Thyroid gland (tissue), 4 donors: ENCODE data around the gene MCF2L. TPM values are rescaled to one million over a fixed set of nuclear protein-coding genes. Genes with fewer than 3 reads are reported as not detected.

ENCODE experiments used
- DNase-seq, 2 donors: peaks; one replicate each; pipeline ENCODE4 v3.0.0-alpha.2; 2019
- H3K27ac ChIP-seq, 3 donors: fragments of 200-600 bp; sonication (generic); 1 replicate in 2 of 3; 2 replicates in 1 of 3; pipeline ENCODE4 v1.5.1; 2016 to 2019; ENCODE audit warnings: mild to moderate bottlenecking in 1 of 3, moderate library complexity in 1 of 3
- H3K27me3 ChIP-seq: fragments of 200-600 bp; sonication (generic); one replicate; pipeline ENCODE4 v1.5.1; 2019
- H3K36me3 ChIP-seq, 2 donors: fragments of 200-600 bp; sonication (generic); one replicate each; pipeline ENCODE4 v1.5.1; 2016 to 2019
- H3K4me1 ChIP-seq, 2 donors: fragments of 200-600 bp; sonication (generic); one replicate each; pipeline ENCODE4 v1.5.1; 2017 to 2019
- H3K4me3 ChIP-seq, 3 donors: fragments of 200-600 bp; sonication (generic); replicated peaks in 1 of 3; 1 replicate in 2 of 3; 2 replicates in 1 of 3; pipeline ENCODE4 v1.5.1; 2016; ENCODE audit warnings: mild to moderate bottlenecking in 1 of 3
- H3K9me3 ChIP-seq: fragments of 200-600 bp; sonication (generic); one replicate; pipeline ENCODE4 v1.5.1; 2017
- CTCF ChIP-seq, 6 experiments: fragments of 200-600 bp in 3 of 6; fragments of 450-650 bp in 3 of 6; sonication (generic) in 3 of 6; IDR thresholded peaks; one replicate each; pipeline ENCODE4 v1.5.1; 2016 to 2019; ENCODE audit warnings: antibody characterized with exemption in 6 of 6, mild to moderate bottlenecking in 2 of 6, inconsistent platforms in 1 of 6, moderate library complexity in 1 of 6
- POLR2A ChIP-seq, 2 donors: fragments of 450-650 bp; IDR thresholded peaks; one replicate each; pipeline ENCODE4 v1.6.1; 2017; ENCODE audit warnings: antibody characterized with exemption in 2 of 2, mild to moderate bottlenecking in 2 of 2, moderate library complexity in 1 of 2
- WGBS, 2 donors: methylation state at CpG; one replicate each; pipeline ENCODE4 v1.1.5; 2017; 5-methylcytosine and 5-hydroxymethylcytosine counted together
- intact Hi-C: fragments of 100-400 bp; cut with DNase I; formaldehyde crosslinking; loops from one replicate; pipeline ENCODE4 v1.15.1; 2023
- total RNA-seq, 4 donors: library from RNA; depleted of rRNA; stranded (reverse); fragments of >200 nt; gene quantifications; one replicate each; pipeline ENCODE4 v1.2.3, GENCODE V29; 2016

Gene MCF2L
- total RNA-seq, 4 donors from 2014 or later, result 35.6 to 83.4 (median 43.6) TPM

- TF ChIP-seq CTCF (IDR thresholded peaks at IDR 0.05), result no peak
- TF ChIP-seq POLR2A (IDR thresholded peaks at IDR 0.05), result no peak
- Histone ChIP-seq H3K27me3 (no peaks in the 10 kb centered on the region), H3K9me3 (no peaks in the 10 kb centered on the region), H3K36me3 (no peaks in the 10 kb centered on the region), H3K27ac (no peak overlapping the region), H3K4me3 (no peak overlapping the region), H3K4me1 (peaks cover 0 to 8% of the 10 kb centered on the region in 2 donors)
- no peak for DNase-seq
- 63 to 76% methylated on average over 24 to 29 of the region's 29 CpGs for WGBS, 2 donors
- intact Hi-C loops, result no loop called here
Measured at GRCh38 chr13:112986946-112987681, 18.1 kb downstream of the MCF2L start.

- Histone ChIP-seq H3K4me3 (no peak overlapping the region), H3K27me3 (no peaks in the 10 kb centered on the region), H3K27ac (no peak overlapping the region), H3K9me3 (no peaks in the 10 kb centered on the region), H3K4me1 (peaks cover 0 to 8% of the 10 kb centered on the region in 2 donors), H3K36me3 (no peaks in the 10 kb centered on the region)
- DNase-seq, result no peak
- intact Hi-C loops, result no loop called here
- TF ChIP-seq CTCF (IDR thresholded peaks at IDR 0.05), result no peak
- TF ChIP-seq POLR2A (IDR thresholded peaks at IDR 0.05), result no peak
- 58 to 77% methylated on average over 5 to 7 of the region's 7 CpGs for WGBS, 2 donors
Measured at GRCh38 chr13:112987682-112988024, 18.6 kb downstream of the MCF2L start.

- Histone ChIP-seq H3K4me3 (no peak overlapping the region), H3K4me1 (peaks cover 0 to 8% of the 10 kb centered on the region in 2 donors), H3K27me3 (no peaks in the 10 kb centered on the region), H3K9me3 (no peaks in the 10 kb centered on the region), H3K27ac (no peak overlapping the region), H3K36me3 (no peaks in the 10 kb centered on the region)
- WGBS, 2 donors, result 47 to 57% methylated on average over 8 of the region's 8 CpGs
- TF ChIP-seq POLR2A (IDR thresholded peaks at IDR 0.05), result no peak
- no peak for TF ChIP-seq CTCF (IDR thresholded peaks at IDR 0.05)
- intact Hi-C loops, result no loop called here
- peak in 1 of 2 donors; percentile 20 for DNase-seq
Measured at GRCh38 chr13:112990783-112991182, 21.8 kb downstream of the MCF2L start.

GRCh38 chr13:112991609-112992008 is 22.6 kb downstream of the MCF2L start:
- Histone ChIP-seq H3K27me3 (no peaks in the 10 kb centered on the region), H3K36me3 (no peaks in the 10 kb centered on the region), H3K4me3 (no peak overlapping the region), H3K27ac (no peak overlapping the region), H3K9me3 (no peaks in the 10 kb centered on the region), H3K4me1 (peaks cover 0 to 8% of the 10 kb centered on the region in 2 donors)
- intact Hi-C loops, result no loop called here
- 46 to 62% methylated on average over 6 of the region's 6 CpGs for WGBS, 2 donors
- no peak for DNase-seq
- no peak for TF ChIP-seq POLR2A (IDR thresholded peaks at IDR 0.05)
- no peak for TF ChIP-seq CTCF (IDR thresholded peaks at IDR 0.05)

GRCh38 chr13:112992931-112993680 is 24.1 kb downstream of the MCF2L start:
- 87% methylated on average over 31 of the region's 31 CpGs for WGBS, 2 donors
- no peak for DNase-seq
- TF ChIP-seq POLR2A (IDR thresholded peaks at IDR 0.05), result no peak
- no peak for TF ChIP-seq CTCF (IDR thresholded peaks at IDR 0.05)
- Histone ChIP-seq H3K9me3 (no peaks in the 10 kb centered on the region), H3K27me3 (no peaks in the 10 kb centered on the region), H3K36me3 (no peaks in the 10 kb centered on the region), H3K27ac (no peak overlapping the region), H3K4me1 (peaks cover 0 to 8% of the 10 kb centered on the region in 2 donors), H3K4me3 (no peak overlapping the region)
- intact Hi-C loops, result no loop called here
